Measurements from ENCODE around the gene MSH6.

Gene MSH6

DNA sequence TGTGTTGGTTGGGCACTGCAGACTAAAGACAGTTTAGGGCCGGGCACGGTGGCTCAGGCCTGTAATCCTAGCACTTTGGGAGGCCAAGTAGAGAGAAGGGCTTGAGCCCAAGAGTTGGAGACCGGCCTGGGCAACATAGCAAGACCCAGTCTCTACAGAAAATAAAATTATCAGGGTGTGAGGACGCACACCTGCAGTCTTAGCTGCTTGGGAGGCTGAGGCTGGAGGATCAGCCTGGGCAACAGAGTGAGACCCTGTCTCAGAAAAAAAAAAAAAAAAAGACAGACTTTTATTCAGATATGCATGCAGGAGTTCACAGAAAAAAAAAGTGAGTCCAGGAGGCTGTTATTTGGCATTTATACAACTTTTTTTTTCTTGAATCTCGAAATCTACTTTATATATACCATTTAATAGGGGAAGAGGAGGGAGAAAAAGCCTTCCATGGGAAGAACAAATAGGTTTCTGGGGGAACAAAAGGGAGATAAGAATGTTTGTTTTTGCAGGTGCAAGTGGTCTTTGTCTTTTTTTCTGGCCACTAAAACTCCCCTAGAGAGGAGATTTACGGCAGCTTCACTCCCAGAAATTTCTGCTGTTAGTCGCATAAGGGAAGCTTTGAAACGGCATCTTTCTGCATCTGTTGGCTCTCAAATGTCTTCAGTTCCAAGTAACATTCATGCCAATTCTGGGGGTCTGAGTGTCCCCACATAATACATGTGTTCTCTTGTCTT is 4.1 kb upstream of the MSH6 start:
- no peak for DNase-seq (ENCODE audit: low read depth in 4 of 4, low spot score in 1 of 4)

DNA sequence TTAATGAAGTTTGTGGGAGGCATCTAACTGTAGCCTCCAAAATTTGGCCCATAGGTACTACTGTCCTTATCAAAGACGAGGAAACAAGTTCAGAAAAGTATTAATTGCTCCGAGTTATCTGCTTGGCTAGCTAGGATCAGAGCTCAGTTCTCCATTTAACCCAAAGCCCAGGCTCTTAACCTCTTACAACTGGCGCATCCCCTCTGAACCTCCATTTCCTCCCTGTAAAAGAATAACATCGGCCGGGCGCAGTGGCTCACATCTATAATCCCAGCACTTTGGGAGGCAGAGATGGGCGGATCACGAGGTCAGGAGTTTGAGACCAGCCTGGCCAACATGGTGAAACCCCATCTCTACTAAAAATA is 3.5 kb upstream of the MSH6 start:
- no peak for DNase-seq (ENCODE audit: low read depth in 4 of 4, low spot score in 1 of 4)

DNA sequence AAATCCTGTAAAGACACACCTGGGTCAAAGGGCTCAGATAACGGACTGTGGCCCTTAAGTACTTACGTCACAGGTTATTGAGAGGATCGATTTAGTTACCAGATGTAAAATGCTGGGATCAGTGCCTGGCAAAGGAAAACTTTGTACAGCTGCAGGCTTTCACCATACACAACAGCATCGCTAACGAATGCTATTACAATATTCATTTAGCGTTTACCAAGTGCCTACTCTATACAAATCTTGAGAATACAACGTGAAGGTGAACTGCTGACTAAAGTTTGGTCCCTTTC is 619 bp upstream of the MSH6 start:
- no peak for DNase-seq (ENCODE audit: low read depth in 4 of 4, low spot score in 1 of 4)

DNA sequence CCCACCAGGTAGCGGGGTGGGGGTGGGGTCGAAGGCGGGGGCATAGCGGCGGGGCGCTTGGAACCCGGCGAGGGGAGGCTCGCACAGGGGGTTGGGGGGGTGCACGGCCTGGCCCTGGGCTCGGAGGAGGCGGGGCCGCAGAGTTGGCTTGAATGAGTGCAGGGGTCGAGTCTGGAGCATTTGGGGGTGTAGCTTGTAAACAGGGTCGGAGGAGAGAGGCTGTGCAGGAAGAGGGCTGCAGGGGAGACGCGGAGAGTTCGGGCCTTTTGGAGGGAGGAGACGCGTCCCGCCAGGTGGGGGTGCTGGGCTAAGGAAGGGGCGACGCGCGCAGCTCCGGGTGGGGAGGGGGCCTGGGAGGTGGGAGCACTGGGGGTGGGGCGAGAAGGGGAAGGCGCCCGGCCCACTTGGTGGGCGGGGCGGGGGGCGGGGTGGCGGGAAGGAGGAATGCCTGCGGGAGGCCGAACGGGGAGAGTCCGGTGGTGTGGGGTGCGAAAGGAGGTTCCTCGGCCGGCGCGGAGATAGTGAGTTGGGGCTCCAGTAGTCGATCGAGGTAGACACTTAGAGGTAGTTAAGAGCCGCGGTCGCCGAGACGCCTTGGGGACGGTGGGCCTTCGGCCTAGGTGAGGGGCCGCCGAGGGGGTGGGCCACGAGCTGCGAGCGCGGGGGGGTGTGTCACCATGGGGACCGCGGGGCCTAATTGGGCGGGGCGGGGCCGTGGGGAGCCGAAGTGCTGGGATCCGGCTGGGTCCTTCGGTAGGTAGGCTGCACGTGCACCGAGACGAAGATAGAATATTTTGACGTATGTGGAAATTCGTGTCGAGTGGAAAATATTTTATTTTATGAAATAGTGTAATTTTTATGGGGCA is 774 bp downstream of the MSH6 start:
- DNase-seq (ENCODE audit: low read depth in 4 of 4, low spot score in 1 of 4), result peak; percentile 16 to 62 (median 38)

DNA sequence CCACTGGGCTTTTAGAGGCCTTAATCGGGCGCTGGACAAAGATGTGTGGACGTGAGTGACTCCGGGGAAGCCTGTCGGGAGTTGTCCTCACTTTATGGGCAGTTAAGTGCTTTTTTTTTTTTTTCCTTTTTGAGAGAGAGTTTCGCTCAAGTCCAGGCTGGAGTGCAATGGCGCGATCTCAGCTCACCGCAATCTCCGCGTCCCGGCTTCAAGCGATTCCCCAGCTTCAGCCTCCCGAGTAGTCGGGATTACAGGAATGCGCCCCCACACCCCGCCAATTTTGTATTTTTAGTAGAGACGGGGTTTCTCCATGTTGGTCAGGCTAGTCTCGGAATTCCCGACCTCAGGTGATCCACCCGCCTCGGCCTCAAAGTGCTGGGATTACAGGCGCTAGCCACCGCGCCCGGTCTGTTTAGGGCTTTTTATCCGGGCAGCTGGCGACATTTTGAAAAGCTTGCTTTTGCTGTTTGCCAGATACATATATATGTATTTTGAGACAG is 1.5 kb downstream of the MSH6 start:
- no peak for DNase-seq (ENCODE audit: low read depth in 4 of 4, low spot score in 1 of 4)

DNA sequence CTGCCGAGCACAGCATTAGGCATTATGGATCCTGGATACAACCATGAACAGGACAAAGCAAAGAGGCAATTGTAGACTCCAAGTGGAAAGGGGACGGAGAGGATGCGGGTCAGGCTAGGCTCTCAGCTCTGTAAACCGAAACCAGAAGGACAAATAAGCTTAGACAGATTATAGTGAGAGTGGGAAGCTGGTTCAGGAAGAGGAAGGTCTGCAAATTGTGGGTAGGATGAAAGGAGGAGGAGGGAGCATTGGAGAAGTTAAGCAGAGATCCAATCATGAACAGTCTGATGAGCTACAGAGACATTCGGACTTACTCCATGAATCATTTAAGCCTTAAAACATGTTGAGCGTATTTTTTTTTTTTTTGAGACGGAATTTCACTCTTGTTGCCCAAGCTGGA is 3.0 kb downstream of the MSH6 start:
- no peak for DNase-seq (ENCODE audit: low read depth in 4 of 4, low spot score in 1 of 4)

DNA sequence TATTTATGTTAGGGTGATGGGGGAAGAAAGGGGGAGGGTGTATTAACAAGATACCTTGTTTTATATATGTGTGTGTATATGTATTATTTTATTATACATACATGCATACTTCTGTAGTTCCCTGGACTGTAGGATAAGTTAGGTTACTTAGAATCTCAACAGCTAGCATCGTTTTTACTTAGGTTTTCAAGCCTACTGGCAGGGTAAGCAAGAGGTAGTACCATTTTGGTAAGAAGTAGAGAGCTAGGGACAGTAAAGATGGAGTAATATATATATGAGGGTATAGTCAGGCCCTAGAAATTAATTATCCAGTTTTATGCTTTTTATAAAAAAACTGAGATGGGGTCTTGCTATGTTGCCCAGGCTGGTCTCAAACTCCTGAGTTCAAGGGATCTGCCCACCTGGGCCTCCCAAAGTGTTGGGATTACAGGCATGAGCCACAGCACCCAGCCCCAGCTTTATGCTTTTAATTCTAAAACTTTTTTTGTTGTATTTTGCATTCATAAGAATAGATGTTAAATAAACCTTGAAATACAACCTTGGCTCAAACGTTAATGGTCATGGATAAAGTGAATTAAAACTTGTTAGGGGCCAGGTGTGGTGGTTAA is 13.2 kb downstream of the MSH6 start:
- DNase-seq (ENCODE audit: low read depth in 4 of 4, low spot score in 1 of 4), result no peak

DNA sequence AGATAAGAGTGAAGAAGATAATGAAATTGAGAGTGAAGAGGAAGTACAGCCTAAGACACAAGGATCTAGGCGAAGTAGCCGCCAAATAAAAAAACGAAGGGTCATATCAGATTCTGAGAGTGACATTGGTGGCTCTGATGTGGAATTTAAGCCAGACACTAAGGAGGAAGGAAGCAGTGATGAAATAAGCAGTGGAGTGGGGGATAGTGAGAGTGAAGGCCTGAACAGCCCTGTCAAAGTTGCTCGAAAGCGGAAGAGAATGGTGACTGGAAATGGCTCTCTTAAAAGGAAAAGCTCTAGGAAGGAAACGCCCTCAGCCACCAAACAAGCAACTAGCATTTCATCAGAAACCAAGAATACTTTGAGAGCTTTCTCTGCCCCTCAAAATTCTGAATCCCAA is 15.7 kb downstream of the MSH6 start:
- no peak for DNase-seq (ENCODE audit: low read depth in 4 of 4, low spot score in 1 of 4)

DNA sequence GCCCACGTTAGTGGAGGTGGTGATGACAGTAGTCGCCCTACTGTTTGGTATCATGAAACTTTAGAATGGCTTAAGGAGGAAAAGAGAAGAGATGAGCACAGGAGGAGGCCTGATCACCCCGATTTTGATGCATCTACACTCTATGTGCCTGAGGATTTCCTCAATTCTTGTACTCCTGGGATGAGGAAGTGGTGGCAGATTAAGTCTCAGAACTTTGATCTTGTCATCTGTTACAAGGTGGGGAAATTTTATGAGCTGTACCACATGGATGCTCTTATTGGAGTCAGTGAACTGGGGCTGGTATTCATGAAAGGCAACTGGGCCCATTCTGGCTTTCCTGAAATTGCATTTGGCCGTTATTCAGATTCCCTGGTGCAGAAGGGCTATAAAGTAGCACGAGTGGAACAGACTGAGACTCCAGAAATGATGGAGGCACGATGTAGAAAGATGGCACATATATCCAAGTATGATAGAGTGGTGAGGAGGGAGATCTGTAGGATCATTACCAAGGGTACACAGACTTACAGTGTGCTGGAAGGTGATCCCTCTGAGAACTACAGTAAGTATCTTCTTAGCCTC is 16.2 kb downstream of the MSH6 start:
- DNase-seq (ENCODE audit: low read depth in 4 of 4, low spot score in 1 of 4), result no peak

DNA sequence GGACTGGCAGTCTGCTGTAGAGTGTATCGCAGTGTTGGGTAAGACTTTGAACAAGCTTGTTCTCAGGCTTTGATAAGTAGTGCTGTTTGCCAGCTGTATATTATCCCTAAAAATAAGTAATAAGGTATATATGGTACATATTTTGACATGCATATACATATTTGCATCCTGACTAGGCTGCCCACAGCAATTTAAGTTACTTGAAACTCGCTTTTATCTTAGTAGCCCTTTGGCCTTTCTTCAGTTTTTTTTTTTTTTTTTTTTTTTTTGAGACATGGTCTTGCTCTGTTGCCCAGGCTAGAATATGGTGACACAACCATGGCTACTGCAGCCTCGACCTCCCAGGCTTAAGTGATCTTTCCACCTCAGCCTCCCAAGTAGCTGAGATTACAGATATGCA is 18.2 kb downstream of the MSH6 start:
- DNase-seq (ENCODE audit: low read depth in 4 of 4, low spot score in 1 of 4), result no peak

DNA sequence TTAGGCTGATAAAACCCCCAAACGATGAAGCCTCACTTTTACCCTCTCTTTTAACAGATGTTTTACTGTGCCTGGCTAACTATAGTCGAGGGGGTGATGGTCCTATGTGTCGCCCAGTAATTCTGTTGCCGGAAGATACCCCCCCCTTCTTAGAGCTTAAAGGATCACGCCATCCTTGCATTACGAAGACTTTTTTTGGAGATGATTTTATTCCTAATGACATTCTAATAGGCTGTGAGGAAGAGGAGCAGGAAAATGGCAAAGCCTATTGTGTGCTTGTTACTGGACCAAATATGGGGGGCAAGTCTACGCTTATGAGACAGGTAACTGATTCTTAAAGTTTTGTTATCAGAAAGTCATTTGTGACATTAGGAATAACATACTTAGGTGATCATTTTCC is 20.4 kb downstream of the MSH6 start:
- no peak for DNase-seq (ENCODE audit: low read depth in 4 of 4, low spot score in 1 of 4)

DNA sequence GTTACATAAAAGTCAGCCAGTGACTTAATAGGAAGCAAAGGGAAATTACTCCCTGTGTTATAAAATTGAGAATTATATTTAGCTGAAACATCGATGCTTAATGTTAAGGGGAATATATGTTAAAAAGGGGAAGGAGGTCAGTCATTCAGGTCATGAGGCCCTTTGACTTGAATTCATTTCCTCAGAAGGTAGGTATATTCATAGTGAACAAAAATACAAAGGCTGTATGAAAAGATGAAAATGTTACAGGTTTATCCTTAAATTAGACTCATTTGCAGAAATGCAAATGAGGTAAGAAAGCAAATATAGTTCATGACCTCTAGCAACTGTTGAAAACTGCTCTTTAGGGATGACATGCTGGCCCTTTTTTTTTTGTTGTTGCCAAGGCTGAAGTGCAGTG is 20.8 kb downstream of the MSH6 start:
- DNase-seq (ENCODE audit: low read depth in 4 of 4, low spot score in 1 of 4), result no peak

DNA sequence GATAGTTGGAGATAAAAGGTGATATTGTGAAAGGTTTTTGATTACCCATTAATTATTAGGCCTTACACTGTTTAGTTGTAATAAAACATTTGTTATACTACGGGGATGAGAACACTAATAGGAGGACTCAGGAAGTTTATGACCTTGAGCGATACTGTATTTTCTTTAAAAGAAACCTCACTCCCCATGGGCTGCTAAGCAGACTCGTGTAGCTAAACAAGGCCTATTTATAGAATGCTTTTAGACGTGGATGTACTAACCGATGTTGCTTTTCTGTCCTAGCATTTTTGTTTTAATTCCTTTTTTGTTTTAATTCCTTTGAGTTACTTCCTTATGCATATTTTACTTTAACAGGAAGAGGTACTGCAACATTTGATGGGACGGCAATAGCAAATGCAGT is 22.9 kb downstream of the MSH6 start:
- no peak for DNase-seq (ENCODE audit: low read depth in 4 of 4, low spot score in 1 of 4)

DNA sequence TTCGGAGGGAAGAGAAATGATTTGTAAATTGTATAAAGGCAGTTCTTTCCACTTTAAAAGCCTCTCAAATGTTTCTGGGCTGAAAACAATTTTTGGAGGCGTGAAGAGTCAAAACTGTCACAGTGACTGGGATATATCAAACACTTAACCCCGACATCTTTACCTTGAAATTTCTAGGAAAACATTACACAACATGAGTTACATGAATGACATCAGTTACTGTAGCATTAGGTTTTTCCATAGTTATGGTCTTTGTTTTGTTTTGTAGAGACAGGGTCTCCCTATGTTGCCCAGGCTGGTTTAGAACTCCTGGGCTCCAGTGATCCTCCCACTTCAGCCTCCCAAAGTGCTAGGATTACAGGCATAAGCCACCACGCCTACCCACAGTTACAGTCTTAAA is 25.7 kb downstream of the MSH6 start:
- no peak for DNase-seq (ENCODE audit: low read depth in 4 of 4, low spot score in 1 of 4)

DNA sequence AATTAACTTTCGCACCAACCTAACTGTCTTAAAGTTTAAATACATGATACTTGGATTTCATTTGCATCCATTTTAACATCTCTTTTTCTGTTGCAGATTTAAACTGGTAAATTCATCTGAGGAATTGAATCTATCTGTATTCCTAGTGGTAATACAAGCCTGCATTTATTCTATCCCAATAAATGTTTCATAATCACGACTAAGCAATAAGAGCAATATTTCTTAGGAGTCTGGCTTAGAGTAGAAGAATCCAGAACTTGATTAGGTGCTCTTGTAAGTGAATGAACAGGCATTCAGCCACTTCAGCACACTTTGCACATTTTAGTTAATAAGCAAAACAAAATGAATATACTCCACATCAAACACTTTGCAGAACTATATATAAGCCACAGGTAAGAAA is 27.0 kb downstream of the MSH6 start:
- no peak for DNase-seq (ENCODE audit: low read depth in 4 of 4, low spot score in 1 of 4)

DNA sequence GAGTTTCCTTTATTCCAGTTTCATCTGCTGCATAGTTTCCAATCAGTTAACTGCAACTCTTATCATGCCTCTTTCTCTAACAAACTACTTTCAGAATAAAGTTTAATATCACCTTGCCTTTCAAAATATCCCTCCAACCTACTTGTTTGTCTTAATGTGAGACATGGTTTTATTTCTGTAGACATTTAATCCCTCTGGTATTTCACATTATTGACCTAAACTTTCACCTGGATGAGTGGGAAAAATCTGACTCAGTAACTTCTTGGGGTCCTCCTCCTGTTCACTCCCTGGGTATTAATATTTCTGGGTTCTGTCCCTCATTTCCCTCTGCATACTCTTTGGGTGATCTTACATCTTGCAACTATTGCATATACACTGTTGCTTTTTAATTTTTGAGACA is 27.9 kb downstream of the MSH6 start:
- DNase-seq (ENCODE audit: low read depth in 4 of 4, low spot score in 1 of 4), result no peak

DNA sequence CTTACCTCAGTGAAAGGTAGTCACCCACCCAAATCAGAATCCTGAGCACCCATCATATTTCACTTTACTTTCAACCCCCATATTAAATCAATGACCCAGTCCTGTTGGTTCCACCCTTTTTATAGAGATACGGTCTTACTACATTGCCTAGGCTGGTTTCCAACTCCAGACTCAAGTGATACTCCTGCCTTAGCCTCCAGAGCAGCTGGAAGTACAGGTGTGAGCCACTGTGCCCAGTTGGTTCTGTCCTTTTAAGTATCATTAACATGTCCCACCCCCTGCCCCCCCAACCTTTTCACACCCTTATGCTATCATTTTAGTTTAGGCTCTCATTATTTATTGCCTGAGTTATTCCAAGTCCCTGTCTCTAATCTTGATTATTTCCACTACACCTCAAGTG is 28.7 kb downstream of the MSH6 start:
- DNase-seq (ENCODE audit: low read depth in 4 of 4, low spot score in 1 of 4), result no peak

DNA sequence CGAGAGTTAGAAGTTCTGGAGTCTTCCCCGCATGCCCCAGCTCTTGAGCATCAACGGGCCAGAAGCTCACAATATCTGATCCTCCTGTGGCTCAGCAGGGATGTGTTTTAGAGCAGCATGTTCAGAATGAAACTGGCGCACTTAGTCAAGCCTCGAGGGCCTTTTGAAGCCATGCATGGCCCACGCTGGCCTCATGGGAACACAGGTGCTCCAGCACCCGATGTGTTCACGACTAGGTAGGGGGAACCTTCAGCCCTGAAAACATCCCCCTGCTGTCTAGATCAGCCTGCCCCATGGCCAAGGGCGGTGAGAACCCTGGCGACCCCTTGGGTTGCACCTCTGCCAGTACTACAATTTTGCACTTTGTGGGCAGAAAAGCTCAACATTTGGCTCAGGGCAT is 32.8 kb downstream of the MSH6 start:
- DNase-seq (ENCODE audit: low read depth in 4 of 4, low spot score in 1 of 4), result no peak

DNA sequence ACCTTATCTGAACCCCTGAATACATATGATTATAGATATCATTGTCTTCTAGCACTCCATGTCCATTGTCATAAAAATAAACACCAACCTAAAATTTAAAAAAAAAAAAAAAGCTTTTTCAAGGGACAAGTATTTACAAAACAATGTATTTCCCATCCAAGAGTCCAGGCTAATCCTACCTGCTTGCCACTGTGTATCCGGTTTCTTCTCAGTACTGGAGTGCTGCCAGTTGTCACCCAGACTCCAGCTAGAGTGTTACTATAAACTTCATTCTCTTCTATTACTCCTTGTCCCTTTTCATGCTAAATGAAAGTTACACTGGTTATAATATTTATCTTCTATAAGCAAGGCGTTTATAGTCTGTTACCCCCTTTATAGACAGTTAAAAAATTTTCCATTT is 35.8 kb downstream of the MSH6 start:
- no peak for DNase-seq (ENCODE audit: low read depth in 4 of 4, low spot score in 1 of 4)

DNA sequence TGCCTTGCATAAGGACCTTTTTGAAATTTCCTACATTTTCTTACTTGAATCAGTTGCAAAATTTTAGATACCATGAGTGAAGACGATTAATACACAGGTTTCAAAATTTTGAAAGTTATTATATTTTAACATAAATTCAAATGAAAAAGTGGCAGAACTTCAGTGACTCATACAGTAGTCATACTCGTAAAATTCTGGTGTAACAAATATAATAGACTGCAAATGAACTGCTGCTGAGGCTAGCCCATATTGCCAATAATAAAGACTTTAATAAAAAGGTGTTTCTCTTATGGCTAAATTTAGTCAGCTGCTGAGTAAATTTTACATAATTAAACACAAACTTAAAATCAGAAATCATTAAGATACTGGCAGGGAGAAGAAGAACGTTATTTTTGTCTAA is 36.9 kb downstream of the MSH6 start:
- DNase-seq (ENCODE audit: low read depth in 4 of 4, low spot score in 1 of 4), result no peak

DNA sequence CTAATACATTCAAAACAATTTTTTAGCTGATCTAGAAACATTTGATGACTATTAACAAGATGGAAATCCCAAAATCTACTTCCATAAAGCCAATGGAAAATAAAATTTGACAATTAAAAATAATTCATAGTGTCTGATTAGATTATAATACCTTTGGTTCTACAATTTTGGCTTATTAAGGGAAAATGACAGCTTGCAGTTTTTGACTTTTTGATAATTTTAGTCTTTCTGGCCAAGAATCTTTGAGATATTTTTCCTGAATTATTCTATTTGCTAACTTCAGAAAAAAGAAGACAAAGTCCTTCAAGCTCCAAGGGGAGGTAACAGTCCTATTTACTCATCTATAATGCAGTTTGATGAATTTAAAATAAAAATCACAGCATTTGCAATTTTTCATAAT is 39.6 kb downstream of the MSH6 start:
- DNase-seq (ENCODE audit: low read depth in 4 of 4, low spot score in 1 of 4), result no peak

DNA sequence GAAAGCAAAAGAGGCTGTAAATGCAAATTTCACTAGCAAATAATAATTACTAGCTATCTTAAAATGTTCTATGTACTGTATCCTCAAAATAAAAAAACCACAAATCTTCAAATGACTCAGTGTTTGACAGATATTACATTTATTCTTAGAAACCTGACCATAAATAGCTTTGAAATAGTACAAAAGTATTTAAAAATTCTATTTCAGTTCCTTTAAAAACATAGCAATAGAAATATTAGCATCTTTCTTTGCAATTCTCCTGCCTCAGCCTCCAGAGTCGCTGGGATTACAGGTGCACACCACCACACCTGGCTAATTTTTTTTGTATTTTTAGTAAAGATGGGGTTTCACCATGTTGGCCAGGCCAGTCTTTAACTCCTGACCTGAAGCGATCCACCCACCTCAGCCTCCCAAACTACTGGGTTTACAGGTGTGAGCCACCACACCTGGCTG is 50.6 kb downstream of the MSH6 start:
- DNase-seq (ENCODE audit: low read depth in 4 of 4, low spot score in 1 of 4), result no peak

All from stimulated activated CD4-positive, alpha-beta T cell treated with anti-CD3 and anti-CD28 coated beads, Interleukin-1b, Interleukin-23, amount 100 ng/mL, for 24 hours (primary cell).